HEK293 (cell line): ENCODE measurements around the gene MAP3K9.
"Not testable (repeated sequence)": the region's sequence is repeated elsewhere in the genome, so short reads cannot be mapped to it uniquely, and the experiment has no call there.

Source experiments
- CTCF ChIA-PET: fragments of 350-600 bp; formaldehyde crosslinking; extraction: SDS; loops from one replicate; lab custom pipeline; 2021; ENCODE audit warnings: antibody characterized with exemption; lab: Yijun Ruan, JAX
- POLR2A ChIA-PET: fragments of 300-600 bp; formaldehyde crosslinking; extraction: SDS; loops from one replicate; lab custom pipeline; 2020; ENCODE audit warnings: antibody characterized with exemption, inconsistent platforms; lab: Yijun Ruan, JAX
- H3K27ac ChIP-seq: fragments of 200-500 bp; sonication (Bioruptor generic); 2 replicates; pipeline ENCODE4 v1.5.1; 2014; ENCODE audit warnings: low read depth, low read length, control low read depth, inconsistent platforms; ENCODE audit errors: extremely low read depth
- H3K36me3 ChIP-seq, 2 experiments: fragments of 200-500 bp in 1 of 2; sonication (Bioruptor generic) in 1 of 2; 1 replicate in 1 of 2; 2 replicates in 1 of 2; pipeline ENCODE4 v1.5.1; 2014 to 2017; ENCODE audit warnings: inconsistent platforms in 2 of 2, low read length in 2 of 2; ENCODE audit not compliant: control insufficient read depth in 2 of 2, insufficient read depth in 1 of 2
- H3K4me1 ChIP-seq: fragments of 200-500 bp; sonication (Bioruptor generic); 2 replicates; pipeline ENCODE4 v1.5.1; 2014; ENCODE audit warnings: mild to moderate bottlenecking, low read length, inconsistent platforms; ENCODE audit not compliant: control insufficient read depth, insufficient read depth
- H3K4me3 ChIP-seq: 2 replicates; pipeline ENCODE4 v1.5.1; 2011; ENCODE audit warnings: low read depth, mild to moderate bottlenecking, control low read depth, low read length, moderate library complexity
- H3K9me3 ChIP-seq: fragments of 200-500 bp; sonication (Bioruptor generic); 2 replicates; pipeline ENCODE4 v1.5.1; 2014; ENCODE audit warnings: low read depth, low read length, inconsistent platforms; ENCODE audit not compliant: control insufficient read depth, insufficient read depth
- EGR2 ChIP-seq: fragments of 450-650 bp; formaldehyde crosslinking; IDR thresholded peaks from 2 replicates; pipeline ENCODE4 v1.5.1; 2016; ENCODE audit warnings: low read depth, missing biosample characterization, missing genetic modification characterization
- GLI4 ChIP-seq: fragments of 450-650 bp; formaldehyde crosslinking; IDR thresholded peaks from 2 replicates; pipeline ENCODE4 v1.5.1; 2016; ENCODE audit warnings: missing biosample characterization, missing genetic modification characterization
- HIC1 ChIP-seq: fragments of 450-650 bp; formaldehyde crosslinking; IDR thresholded peaks from 2 replicates; pipeline ENCODE4 v1.5.1; 2016; ENCODE audit warnings: missing biosample characterization, missing genetic modification characterization
- TRIM28 ChIP-seq: IDR thresholded peaks from 2 replicates; pipeline ENCODE4 v1.6.1; 2011; ENCODE audit warnings: low read length, control low read depth, borderline replicate concordance
- ZBTB6 ChIP-seq: fragments of 450-650 bp; formaldehyde crosslinking; IDR thresholded peaks from 2 replicates; pipeline ENCODE4 v1.5.1; 2017; ENCODE audit warnings: missing biosample characterization, missing genetic modification characterization
- ZBTB8A ChIP-seq: fragments of 450-650 bp; formaldehyde crosslinking; IDR thresholded peaks from 2 replicates; pipeline ENCODE4 v1.5.1; 2016; ENCODE audit warnings: missing biosample characterization, missing genetic modification characterization
- ZFP3 ChIP-seq: fragments of 450-650 bp; formaldehyde crosslinking; IDR thresholded peaks from 2 replicates; pipeline ENCODE4 v1.5.1; 2016; ENCODE audit warnings: low read depth, missing biosample characterization, missing genetic modification characterization
- ZNF175 ChIP-seq: fragments of 450-650 bp; formaldehyde crosslinking; IDR thresholded peaks from 2 replicates; pipeline ENCODE4 v1.5.1; 2016; ENCODE audit warnings: missing biosample characterization, missing genetic modification characterization
- ZNF350 ChIP-seq: fragments of 450-650 bp; formaldehyde crosslinking; IDR thresholded peaks from 2 replicates; pipeline ENCODE4 v1.5.0; 2017; ENCODE audit warnings: missing biosample characterization, mild to moderate bottlenecking, missing genetic modification characterization
- ZNF560 ChIP-seq: fragments of 450-650 bp; formaldehyde crosslinking; IDR thresholded peaks from 2 replicates; pipeline ENCODE4 v1.5.1; 2017; ENCODE audit warnings: missing biosample characterization, missing genetic modification characterization, borderline replicate concordance
- ZNF610 ChIP-seq: fragments of 450-650 bp; formaldehyde crosslinking; IDR thresholded peaks from 2 replicates; pipeline ENCODE4 v1.5.1; 2016; ENCODE audit warnings: missing biosample characterization, missing genetic modification characterization, borderline replicate concordance
- ZNF658 ChIP-seq: fragments of 450-650 bp; formaldehyde crosslinking; IDR thresholded peaks from 2 replicates; pipeline ENCODE4; 2016; ENCODE audit warnings: missing biosample characterization, missing genetic modification characterization
- TF ChIP-seq, protein P1 (sequence below): fragments of 450-650 bp; formaldehyde crosslinking; IDR thresholded peaks from 2 replicates; pipeline ENCODE4 v1.5.1; 2017; ENCODE audit warnings: missing biosample characterization, missing genetic modification characterization
- TF ChIP-seq, protein P2 (sequence below): fragments of 450-650 bp; formaldehyde crosslinking; IDR thresholded peaks from 2 replicates; pipeline ENCODE4 v1.5.1; 2016; ENCODE audit warnings: missing biosample characterization, missing genetic modification characterization
- TF ChIP-seq, protein P3 (sequence below): fragments of 450-650 bp; formaldehyde crosslinking; IDR thresholded peaks from 2 replicates; pipeline ENCODE4 v1.5.1; 2016; ENCODE audit warnings: missing biosample characterization, missing genetic modification characterization
- TF ChIP-seq, protein P4 (sequence below): fragments of 450-650 bp; formaldehyde crosslinking; IDR thresholded peaks from 2 replicates; pipeline ENCODE4 v1.5.1; 2017; ENCODE audit warnings: missing biosample characterization, missing genetic modification characterization

The MAP3K9 gene

GRCh38 chr14:70706177-70706576 is 103.1 kb downstream of the MAP3K9 start (continued):
- TF ChIP-seq, protein P1, sequence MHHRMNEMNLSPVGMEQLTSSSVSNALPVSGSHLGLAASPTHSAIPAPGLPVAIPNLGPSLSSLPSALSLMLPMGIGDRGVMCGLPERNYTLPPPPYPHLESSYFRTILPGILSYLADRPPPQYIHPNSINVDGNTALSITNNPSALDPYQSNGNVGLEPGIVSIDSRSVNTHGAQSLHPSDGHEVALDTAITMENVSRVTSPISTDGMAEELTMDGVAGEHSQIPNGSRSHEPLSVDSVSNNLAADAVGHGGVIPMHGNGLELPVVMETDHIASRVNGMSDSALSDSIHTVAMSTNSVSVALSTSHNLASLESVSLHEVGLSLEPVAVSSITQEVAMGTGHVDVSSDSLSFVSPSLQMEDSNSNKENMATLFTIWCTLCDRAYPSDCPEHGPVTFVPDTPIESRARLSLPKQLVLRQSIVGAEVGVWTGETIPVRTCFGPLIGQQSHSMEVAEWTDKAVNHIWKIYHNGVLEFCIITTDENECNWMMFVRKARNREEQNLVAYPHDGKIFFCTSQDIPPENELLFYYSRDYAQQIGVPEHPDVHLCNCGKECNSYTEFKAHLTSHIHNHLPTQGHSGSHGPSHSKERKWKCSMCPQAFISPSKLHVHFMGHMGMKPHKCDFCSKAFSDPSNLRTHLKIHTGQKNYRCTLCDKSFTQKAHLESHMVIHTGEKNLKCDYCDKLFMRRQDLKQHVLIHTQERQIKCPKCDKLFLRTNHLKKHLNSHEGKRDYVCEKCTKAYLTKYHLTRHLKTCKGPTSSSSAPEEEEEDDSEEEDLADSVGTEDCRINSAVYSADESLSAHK (tag by site-specific recombination): no peak

DNA sequence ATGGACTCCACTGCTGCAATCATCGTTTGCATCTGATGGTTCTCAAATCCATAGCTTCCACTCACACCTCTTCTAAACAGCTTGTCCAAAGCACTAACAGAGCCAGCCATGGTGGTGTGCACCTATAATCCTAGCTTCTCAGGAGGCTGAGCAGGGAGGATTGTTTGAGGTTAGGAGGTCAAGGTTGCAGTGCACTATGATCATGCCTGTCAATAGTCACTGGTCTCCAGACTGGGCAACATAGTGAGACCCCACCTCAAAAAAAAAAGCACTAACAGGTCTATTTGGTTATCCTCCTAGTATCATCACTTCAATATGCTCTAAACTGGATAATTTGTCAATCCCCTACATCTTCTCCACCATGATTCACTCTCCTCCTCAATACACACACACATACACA is 104.4 kb downstream of the MAP3K9 start:
- Histone ChIP-seq H3K4me1 (no peaks in the 10 kb centered on the region), H3K36me3 (no peaks in the 10 kb centered on the region), H3K9me3 (no peaks in the 10 kb centered on the region), H3K4me3 (no peak overlapping the region), H3K27ac (no peak overlapping the region)
- ChIA-PET CTCF (interaction anchor here (0.7 to 1.1 kb wide), 2 partner anchors 8 to 10 kb away, joined by 3 to 7 read pairs; no protein-coding TSS in a partner anchor), POLR2A (no interaction called here)
- TF ChIP-seq HIC1: no peak
- TF ChIP-seq ZBTB8A (tag by site-specific recombination): no peak
- no peak for TF ChIP-seq EGR2 (tag by site-specific recombination)
- no peak for TF ChIP-seq ZBTB6
- no peak for TF ChIP-seq ZNF610 (tag by site-specific recombination)
- no peak for TF ChIP-seq TRIM28
- TF ChIP-seq GLI4 (tag by site-specific recombination): no peak
- TF ChIP-seq, protein P2, sequence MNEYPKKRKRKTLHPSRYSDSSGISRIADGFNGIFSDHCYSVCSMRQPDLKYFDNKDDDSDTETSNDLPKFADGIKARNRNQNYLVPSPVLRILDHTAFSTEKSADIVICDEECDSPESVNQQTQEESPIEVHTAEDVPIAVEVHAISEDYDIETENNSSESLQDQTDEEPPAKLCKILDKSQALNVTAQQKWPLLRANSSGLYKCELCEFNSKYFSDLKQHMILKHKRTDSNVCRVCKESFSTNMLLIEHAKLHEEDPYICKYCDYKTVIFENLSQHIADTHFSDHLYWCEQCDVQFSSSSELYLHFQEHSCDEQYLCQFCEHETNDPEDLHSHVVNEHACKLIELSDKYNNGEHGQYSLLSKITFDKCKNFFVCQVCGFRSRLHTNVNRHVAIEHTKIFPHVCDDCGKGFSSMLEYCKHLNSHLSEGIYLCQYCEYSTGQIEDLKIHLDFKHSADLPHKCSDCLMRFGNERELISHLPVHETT (tag by site-specific recombination): no peak
- TF ChIP-seq, protein P3, sequence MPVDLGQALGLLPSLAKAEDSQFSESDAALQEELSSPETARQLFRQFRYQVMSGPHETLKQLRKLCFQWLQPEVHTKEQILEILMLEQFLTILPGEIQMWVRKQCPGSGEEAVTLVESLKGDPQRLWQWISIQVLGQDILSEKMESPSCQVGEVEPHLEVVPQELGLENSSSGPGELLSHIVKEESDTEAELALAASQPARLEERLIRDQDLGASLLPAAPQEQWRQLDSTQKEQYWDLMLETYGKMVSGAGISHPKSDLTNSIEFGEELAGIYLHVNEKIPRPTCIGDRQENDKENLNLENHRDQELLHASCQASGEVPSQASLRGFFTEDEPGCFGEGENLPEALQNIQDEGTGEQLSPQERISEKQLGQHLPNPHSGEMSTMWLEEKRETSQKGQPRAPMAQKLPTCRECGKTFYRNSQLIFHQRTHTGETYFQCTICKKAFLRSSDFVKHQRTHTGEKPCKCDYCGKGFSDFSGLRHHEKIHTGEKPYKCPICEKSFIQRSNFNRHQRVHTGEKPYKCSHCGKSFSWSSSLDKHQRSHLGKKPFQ (tag by site-specific recombination): no peak
- no peak for TF ChIP-seq ZNF175 (tag by site-specific recombination)
- no peak for TF ChIP-seq ZNF658 (tag by site-specific recombination)
- no peak for TF ChIP-seq ZNF350 (tag by site-specific recombination)
- TF ChIP-seq ZNF560 (tag by site-specific recombination): no peak
- no peak for TF ChIP-seq ZFP3 (tag by site-specific recombination)
- TF ChIP-seq, protein P4, sequence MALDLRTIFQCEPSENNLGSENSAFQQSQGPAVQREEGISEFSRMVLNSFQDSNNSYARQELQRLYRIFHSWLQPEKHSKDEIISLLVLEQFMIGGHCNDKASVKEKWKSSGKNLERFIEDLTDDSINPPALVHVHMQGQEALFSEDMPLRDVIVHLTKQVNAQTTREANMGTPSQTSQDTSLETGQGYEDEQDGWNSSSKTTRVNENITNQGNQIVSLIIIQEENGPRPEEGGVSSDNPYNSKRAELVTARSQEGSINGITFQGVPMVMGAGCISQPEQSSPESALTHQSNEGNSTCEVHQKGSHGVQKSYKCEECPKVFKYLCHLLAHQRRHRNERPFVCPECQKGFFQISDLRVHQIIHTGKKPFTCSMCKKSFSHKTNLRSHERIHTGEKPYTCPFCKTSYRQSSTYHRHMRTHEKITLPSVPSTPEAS (tag by site-specific recombination): no peak

DNA sequence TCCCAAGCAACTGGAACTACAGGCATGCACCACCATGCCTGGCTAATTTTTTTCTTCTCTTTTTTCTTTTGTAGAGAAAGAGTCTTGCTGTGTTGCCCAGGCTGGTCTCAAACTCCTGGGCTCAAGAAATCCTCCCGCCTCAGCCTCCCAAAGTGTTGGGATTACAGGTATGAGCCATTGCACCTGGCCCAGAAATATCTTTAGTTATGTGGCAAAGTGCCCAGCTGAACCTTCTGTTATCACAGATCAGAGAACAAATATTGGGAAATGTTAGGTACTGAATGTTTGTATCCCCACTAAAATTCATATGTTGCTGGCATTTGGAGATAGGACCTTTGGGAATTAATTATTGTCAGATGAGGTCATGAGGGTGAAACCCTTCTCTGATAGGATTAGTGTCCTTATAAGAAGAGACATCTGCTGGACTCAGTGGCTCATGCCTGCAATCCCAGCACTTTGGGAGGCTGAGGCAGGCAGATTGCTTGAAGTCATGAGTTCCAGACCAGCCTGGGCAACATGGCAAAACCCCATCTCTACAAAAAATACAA is 105.6 kb downstream of the MAP3K9 start:
- H3K9me3 ChIP-seq, H3K27ac ChIP-seq, H3K36me3 ChIP-seq, POLR2A ChIA-PET, H3K4me1 ChIP-seq, H3K4me3 ChIP-seq, CTCF ChIA-PET: not testable (repeated sequence)
